Measurements from ENCODE around the gene DPM3.
"Not testable (repeated sequence)": the region's sequence is repeated elsewhere in the genome, so short reads cannot be mapped to it uniquely, and the experiment has no call there.

Gene DPM3

DNA sequence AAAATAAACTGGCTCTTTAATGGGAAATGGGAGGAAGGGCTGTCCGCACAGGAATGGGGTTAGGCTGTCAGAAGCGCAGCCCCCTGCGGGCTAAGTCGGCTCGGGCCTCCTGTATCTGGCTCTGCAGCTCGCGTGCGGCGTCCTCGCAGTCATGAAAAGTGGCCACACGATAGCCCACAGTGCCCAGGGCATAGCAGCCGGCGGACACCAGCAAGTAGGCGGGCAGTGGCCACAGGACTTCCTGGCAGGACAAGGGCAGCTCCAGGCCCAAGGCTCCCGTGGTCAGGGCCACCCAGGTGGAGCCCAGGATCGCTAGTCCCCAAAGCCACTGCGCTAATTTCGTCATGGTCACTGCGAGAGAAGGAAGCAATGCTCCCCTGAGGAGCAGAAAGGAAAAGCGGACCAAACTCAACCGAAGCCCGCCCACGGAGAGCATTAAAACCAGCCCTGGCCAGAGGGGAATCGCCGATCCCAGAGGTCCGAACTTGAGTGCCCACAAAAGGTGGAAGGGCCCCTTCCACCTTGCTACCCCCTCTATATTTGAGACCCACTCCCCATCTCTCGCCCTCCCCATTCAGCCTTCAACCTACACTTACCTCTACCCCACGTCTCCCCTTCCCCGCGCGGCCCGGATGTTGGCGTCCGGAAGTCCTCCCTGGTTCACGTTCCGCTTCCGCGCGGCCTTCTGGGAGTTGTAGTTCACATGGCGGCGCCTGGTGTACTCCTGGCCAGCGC lies at the start of gene DPM3:
Gene DPM3 (minus strand): TSS at position 637 of the 735 bp plus-strand sequence. CDS start 291 bp downstream, at position 346.
- peak; percentile 74 for DNase-seq

DNA sequence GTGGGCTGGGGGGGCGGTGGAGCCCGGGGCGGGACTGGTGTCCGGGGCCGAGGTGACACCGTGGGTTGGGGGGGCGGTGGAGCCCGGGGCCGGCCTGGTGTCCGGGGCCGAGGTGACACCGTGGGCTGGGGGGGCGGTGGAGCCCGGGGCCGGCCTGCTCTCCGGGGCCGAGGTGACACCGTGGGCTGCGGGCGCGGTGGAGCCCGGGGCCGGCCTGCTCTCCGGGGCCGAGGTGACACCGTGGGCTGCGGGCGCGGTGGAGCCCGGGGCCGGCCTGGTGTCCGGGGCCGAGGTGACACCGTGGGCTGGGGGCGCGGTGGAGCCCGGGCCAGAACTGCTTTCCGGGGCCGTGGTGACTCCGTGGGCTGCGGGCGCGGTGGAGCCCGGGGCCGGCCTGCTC lies 49.6 kb upstream of the DPM3 start:
- not testable (repeated sequence) for DNase-seq

- no peak for DNase-seq
Observed at GRCh38 chr1:155188268-155188667, 47.9 kb upstream of the DPM3 start.

GRCh38 chr1:155187456-155187891 lies 47.1 kb upstream of the DPM3 start:
- no peak for DNase-seq

DNA sequence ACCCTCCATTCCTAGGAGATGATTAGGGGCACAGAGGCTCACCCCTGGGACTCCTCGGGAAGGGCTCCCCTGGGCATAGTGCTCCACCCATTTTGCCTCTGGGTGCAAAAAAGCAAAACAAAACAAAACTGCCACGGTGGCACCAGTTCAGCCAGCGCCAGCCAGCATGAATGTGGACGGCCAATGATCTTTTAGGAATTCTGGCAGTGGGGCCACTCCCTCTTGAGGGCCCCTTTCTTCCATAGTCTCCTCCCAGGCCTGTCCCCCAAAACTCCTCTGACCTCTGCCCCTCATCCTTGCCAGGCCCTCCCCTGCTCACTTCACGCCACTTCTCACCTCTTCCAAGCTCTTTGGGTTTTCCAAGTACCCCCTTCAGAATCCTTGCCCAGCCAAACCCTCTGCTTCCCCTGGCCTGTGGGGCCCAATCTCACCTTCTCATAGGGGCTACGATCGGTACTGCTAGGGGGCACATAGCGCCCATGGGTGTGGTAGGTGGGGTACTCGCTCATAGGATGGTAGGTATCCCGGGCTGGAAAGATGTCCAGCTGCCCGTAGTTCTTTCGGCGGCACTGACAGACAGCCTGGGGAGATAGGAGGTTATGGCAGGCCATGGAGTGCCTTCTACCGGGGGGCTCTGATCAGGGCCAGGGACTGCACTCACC lies 46.6 kb upstream of the DPM3 start:
- no peak for DNase-seq

GRCh38 chr1:155186067-155186793 lies 45.9 kb upstream of the DPM3 start:
- no peak for DNase-seq

GRCh38 chr1:155185783-155186066 lies 45.4 kb upstream of the DPM3 start:
- no peak for DNase-seq

GRCh38 chr1:155184835-155185782 lies 44.8 kb upstream of the DPM3 start:
- peak; percentile 92 for DNase-seq

- no peak for DNase-seq
Observed at GRCh38 chr1:155184351-155184811, 44.0 kb upstream of the DPM3 start.

- no peak for DNase-seq
Observed at GRCh38 chr1:155183775-155184221, 43.5 kb upstream of the DPM3 start.

- no peak for DNase-seq
Observed at GRCh38 chr1:155182052-155182550, 41.8 kb upstream of the DPM3 start.

DNA sequence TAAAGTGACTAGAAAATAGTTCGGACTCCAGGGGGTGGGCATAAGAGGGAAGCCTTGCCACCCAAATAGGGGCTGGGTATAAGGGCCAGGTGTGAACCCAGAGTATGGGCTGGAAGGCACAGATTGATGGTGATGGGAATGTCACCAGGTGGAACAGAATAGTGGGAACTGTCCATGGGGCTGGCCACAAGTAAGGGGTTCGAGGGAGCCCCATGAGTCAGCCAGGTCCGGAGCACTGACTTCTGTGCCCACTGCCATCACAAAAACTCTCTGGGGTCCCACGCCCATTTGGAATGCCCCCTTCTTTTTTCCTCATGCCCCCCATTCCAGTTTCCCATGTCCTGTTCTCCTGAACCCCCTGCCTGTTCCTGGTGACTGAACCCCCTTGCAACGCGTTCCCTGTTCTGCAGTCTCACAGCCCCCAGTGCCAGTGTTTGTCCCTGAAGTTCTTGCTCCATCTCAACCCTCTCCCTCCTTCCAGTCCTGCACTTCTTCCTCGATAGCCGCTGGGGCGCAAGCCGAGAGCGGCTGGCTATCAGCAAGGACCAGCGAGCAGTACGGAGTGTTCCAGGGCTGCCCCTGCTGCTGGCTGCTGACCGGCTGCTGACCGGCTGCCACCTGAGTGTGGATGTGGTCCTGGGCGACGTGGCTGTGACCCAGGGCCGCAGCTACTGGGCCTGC lies 41.2 kb upstream of the DPM3 start:
- no peak for DNase-seq

DNA sequence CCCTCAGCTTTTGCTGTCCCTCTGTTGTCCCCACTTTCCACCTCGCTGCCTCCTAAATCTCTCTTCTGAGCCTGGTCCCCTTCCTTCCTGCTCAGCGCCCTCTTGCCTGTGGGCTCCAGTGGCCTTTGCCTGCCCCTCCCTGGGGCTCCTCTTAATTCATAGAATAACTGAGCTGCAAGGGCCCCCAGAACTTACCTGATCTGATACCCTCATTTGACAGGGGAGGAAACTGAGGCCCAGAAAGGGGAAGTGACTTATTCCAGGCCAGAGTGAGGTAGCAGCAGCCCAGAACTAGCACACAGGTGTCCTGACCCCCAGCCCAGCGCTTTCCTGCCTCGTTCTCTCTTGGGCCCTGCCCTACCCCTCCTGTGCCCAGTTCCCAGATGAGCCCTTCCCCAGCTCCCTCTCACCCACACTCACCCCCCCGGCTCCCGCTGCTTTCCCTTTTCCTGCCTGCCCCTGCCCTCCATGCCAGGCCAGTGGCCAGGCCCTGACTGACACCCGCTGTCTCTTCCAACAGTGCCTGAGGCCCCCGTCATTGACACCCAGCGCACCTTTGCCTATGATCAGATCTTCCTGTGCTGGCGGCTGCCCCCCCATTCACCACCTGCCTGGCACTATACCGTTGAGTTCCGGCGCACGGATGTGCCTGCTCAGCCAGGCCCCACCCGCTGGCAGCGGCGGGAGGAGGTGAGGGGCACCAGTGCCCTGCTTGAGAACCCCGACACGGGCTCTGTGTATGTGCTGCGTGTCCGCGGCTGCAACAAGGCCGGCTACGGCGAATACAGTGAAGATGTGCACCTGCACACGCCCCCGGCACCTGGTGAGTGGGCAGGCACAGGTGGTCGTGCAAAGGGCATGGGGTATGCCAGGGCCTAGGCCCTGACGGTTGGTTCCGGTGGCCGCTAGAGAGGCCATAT lies 39.0 kb upstream of the DPM3 start:
- DNase-seq, result no peak

- peak; percentile 89 for DNase-seq
Observed at GRCh38 chr1:155178441-155179111, 38.2 kb upstream of the DPM3 start.

GRCh38 chr1:155177918-155178281 lies 37.6 kb upstream of the DPM3 start:
- no peak for DNase-seq

DNA sequence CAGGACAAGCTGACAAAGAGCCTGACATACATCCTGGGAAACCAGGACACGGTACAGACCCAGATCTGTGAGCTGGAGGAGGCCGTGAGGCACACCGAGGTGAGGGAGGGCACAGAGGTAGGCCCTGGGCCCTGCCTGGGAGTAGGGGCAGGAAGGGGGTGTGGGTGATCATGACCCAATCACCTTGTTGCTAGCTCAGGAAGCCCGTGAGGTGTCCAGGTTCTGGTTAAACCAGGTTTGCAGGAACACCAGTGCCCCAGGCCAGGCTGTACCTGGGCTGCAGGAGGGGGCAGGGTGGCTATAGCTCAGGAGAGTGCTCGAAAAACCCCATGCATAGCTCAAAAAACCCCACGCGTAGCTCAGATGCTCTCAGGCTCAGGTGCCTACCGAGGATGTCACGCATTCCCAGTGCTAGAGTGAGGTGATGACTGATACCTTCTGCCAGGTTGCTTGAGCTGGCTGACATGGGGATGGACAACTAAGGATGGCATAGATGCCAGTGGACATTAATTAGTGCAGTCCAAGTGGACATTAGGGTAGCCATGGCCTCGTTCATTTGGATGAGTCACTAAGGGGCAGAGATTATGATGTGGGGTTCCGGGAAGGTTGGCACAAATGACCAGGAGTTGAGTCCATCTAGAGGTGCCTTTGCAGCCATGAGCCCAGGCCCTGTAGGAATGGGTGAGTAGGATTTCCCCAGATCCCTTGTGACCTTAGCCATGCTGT lies 37.0 kb upstream of the DPM3 start:
- DNase-seq, result no peak

DNA sequence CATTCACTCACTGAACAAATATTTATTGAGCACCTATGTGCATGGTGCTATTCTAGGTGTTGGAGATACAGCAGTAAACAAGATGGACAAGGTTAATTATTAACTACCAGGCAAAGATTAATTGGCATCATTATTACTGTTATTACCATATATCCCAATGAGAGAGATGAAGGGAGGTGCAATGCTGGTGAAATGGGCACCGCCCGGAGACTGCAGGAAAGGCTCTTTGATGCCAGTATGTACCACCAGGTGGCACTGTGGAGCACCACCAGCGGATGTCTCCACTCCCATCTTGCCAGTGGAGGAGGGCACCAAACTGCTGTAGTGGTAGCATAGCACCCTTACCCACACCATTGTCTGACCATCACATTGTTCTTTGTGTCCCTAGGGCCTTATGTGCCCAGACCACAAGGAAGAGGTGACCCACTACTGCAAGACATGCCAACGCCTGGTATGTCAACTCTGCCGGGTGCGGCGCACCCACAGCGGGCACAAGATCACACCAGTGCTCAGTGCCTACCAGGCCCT lies 36.3 kb upstream of the DPM3 start:
- peak; percentile 63 for DNase-seq

DNA sequence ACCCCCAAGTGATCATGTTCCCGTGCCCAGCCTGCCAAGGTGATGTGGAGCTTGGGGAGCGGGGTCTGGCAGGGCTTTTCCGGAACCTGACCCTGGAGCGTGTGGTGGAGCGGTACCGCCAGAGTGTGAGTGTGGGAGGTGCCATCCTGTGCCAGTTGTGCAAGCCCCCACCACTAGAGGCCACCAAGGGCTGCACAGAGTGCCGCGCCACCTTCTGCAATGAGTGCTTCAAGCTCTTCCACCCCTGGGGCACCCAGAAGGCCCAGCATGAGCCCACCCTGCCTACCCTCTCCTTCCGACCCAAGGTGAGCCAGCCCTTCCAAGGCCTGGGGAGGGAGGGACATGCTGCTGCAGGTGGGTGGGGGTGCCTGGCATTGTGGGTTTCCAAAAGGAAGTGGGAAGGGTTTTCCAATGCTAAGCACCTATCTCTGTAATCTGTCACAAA lies 35.6 kb upstream of the DPM3 start:
- DNase-seq, result peak; percentile 23

DNA sequence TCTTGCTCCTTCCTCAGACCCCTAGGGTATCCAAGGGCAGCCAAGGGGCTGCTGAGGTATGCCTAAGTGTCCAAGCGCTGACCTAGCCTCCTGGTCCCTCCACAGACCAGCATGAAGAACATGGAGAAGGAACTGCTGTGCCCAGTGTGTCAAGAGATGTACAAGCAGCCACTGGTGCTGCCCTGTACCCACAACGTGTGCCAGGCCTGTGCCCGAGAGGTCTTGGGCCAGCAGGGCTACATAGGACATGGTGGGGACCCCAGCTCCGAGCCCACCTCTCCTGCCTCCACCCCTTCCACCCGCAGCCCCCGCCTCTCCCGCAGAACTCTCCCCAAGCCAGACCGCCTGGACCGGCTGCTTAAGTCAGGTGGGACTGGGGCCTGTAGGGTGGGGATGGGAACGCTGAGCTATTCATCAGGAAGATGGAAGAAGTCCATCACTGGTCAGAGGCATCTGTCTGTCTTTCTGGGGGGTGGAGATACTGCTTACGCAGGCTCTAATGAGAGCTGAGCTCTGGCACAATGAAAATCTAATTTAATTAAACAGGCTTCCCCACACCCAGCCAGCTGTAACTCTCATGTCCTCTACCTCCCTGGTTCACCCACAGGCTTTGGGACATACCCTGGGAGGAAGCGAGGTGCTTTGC lies 35.1 kb upstream of the DPM3 start:
- no peak for DNase-seq
